ENCODE results near the gene DNAH8. TPM values are rescaled to one million over a fixed set of nuclear protein-coding genes. Genes with fewer than 3 reads are reported as not detected.
"Not testable (repeated sequence)": the region's sequence is repeated elsewhere in the genome, so short reads cannot be mapped to it uniquely, and the experiment has no call there.

DNAH8 gene
- total and polyA plus RNA-seq, 2 donors (not counting 3 experiments of a cell fraction or from before 2014, with no cell fraction given), result 0.29 to 0.61 TPM

- peaks cover 0 to 2% of the 10 kb centered on the region in 2 experiments for H3K36me3 ChIP-seq (ENCODE audit: control insufficient read depth in 2 of 2, extremely low read depth in 1 of 2, insufficient read depth in 2 of 2, low read length in 2 of 2)
- no peaks in the 10 kb centered on the region for H3K27me3 ChIP-seq (ENCODE audit: control insufficient read depth in 2 of 2, insufficient read depth in 2 of 2, low read length in 2 of 2)
- H3K4me3 ChIP-seq (replicated peaks in 1 of 3; ENCODE audit: insufficient read depth in 1 of 3, low read depth in 1 of 3, low read length in 3 of 3), result no peak overlapping the region
- no peak overlapping the region for H2AFZ ChIP-seq (ENCODE audit: low read depth, low read length)
- no peak overlapping the region for H3K9ac ChIP-seq (replicated peaks; ENCODE audit: extremely low read depth, insufficient read depth, low read length)
- TF ChIP-seq, protein P1, sequence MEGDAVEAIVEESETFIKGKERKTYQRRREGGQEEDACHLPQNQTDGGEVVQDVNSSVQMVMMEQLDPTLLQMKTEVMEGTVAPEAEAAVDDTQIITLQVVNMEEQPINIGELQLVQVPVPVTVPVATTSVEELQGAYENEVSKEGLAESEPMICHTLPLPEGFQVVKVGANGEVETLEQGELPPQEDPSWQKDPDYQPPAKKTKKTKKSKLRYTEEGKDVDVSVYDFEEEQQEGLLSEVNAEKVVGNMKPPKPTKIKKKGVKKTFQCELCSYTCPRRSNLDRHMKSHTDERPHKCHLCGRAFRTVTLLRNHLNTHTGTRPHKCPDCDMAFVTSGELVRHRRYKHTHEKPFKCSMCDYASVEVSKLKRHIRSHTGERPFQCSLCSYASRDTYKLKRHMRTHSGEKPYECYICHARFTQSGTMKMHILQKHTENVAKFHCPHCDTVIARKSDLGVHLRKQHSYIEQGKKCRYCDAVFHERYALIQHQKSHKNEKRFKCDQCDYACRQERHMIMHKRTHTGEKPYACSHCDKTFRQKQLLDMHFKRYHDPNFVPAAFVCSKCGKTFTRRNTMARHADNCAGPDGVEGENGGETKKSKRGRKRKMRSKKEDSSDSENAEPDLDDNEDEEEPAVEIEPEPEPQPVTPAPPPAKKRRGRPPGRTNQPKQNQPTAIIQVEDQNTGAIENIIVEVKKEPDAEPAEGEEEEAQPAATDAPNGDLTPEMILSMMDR (IDR thresholded peaks at IDR 0.05; ENCODE audit: extremely low read depth in 1 of 2, insufficient read depth in 1 of 2, low read depth in 1 of 2, low read length in 2 of 2), result no peak
- TF ChIP-seq MYC (IDR thresholded peaks at IDR 0.05; ENCODE audit: low read depth, low read length) (no peak), EZH2 (IDR thresholded peaks at IDR 0.05; ENCODE audit: borderline replicate concordance, low read depth, low read length, severe bottlenecking) (no peak), GATA2 (IDR thresholded peaks at IDR 0.05; ENCODE audit: insufficient read depth, insufficient read length, low read depth, low read length) (no peak), JUN (IDR thresholded peaks at IDR 0.05; ENCODE audit: borderline replicate concordance, insufficient read depth, insufficient read length, low read depth) (no peak), POLR2A (IDR thresholded peaks at IDR 0.05; ENCODE audit: low read depth, low read length) (no peak), POLR2AphosphoS5 (IDR thresholded peaks at IDR 0.05; ENCODE audit: insufficient read depth, low read depth, low read length) (no peak), FOS (IDR thresholded peaks at IDR 0.05; ENCODE audit: borderline replicate concordance, insufficient read depth, low read length) (no peak)
- TF ChIP-seq, protein P2, sequence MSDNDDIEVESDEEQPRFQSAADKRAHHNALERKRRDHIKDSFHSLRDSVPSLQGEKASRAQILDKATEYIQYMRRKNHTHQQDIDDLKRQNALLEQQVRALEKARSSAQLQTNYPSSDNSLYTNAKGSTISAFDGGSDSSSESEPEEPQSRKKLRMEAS (IDR thresholded peaks at IDR 0.05; ENCODE audit: insufficient read depth, insufficient read length), result no peak
- BruUV-seq (replicated peaks), result no TSS peak
- peaks cover 2% of the 10 kb centered on the region for H3K4me1 ChIP-seq (ENCODE audit: control insufficient read depth, extremely low read depth, insufficient read depth, low read length)
- ChIA-PET POLR2A (no interaction called here), CTCF (no interaction called here)
- no peak overlapping the region for H3K27ac ChIP-seq (ENCODE audit: insufficient read depth, low read depth, low read length)
- no peak overlapping the region for H3K4me2 ChIP-seq (ENCODE audit: insufficient read depth, low read length)
- no peak for DNase-seq (ENCODE audit: low read depth, low spot score)
- dilution Hi-C loops (cut with MboI; ENCODE audit: extremely low pct_ligation_motif_present, low sequenced_read_pairs) (no loop called here), intact Hi-C loops (cut with micrococcal nuclease) (no loop called here)
- no peaks in the 10 kb centered on the region for H3K9me1 ChIP-seq (replicated peaks; ENCODE audit: control insufficient read depth, extremely low read depth, insufficient read depth, low read length)
- H3K79me2 ChIP-seq (ENCODE audit: control insufficient read depth, insufficient read depth, low read length), result peaks cover 77% of the 10 kb centered on the region
- no peak for FAIRE-seq
- peaks cover 3% of the 10 kb centered on the region for H4K20me1 ChIP-seq (replicated peaks; ENCODE audit: control insufficient read depth, extremely low read depth, insufficient read depth, low read length)
- no peaks in the 10 kb centered on the region for H3K9me3 ChIP-seq (replicated peaks; ENCODE audit: control insufficient read depth, insufficient read depth, low read length)
Observed at GRCh38 chr6:38697846-38698245, 17.3 kb upstream of the DNAH8 start.

GRCh38 chr6:38699702-38700101, 15.4 kb upstream of the DNAH8 start:
- H3K4me3 ChIP-seq (replicated peaks in 1 of 3; ENCODE audit: insufficient read depth in 1 of 3, low read depth in 1 of 3, low read length in 3 of 3), result not testable (repeated sequence)

More at GRCh38 chr6:38699702-38700101, 15.4 kb upstream of the DNAH8 start:
- H3K9me3 ChIP-seq (replicated peaks; ENCODE audit: control insufficient read depth, insufficient read depth, low read length); H4K20me1 ChIP-seq (replicated peaks; ENCODE audit: control insufficient read depth, extremely low read depth, insufficient read depth, low read length); H3K9me1 ChIP-seq (replicated peaks; ENCODE audit: control insufficient read depth, extremely low read depth, insufficient read depth, low read length); DNase-seq (ENCODE audit: low read depth, low spot score); H3K9ac ChIP-seq (replicated peaks; ENCODE audit: extremely low read depth, insufficient read depth, low read length); H2AFZ ChIP-seq (ENCODE audit: low read depth, low read length); POLR2A ChIA-PET; dilution Hi-C loops (cut with MboI; ENCODE audit: extremely low pct_ligation_motif_present, low sequenced_read_pairs); H3K27ac ChIP-seq (ENCODE audit: insufficient read depth, low read depth, low read length); H3K27me3 ChIP-seq (ENCODE audit: control insufficient read depth in 2 of 2, insufficient read depth in 2 of 2, low read length in 2 of 2); H3K4me1 ChIP-seq (ENCODE audit: control insufficient read depth, extremely low read depth, insufficient read depth, low read length); FAIRE-seq; H3K4me2 ChIP-seq (ENCODE audit: insufficient read depth, low read length); H3K36me3 ChIP-seq (ENCODE audit: control insufficient read depth in 2 of 2, extremely low read depth in 1 of 2, insufficient read depth in 2 of 2, low read length in 2 of 2); BruUV-seq (replicated peaks); CTCF ChIA-PET: not testable (repeated sequence)
- intact Hi-C loops (cut with micrococcal nuclease), result loop anchor here (10.0 kb wide), 1 partner anchor 175 kb away; no protein-coding TSS in a partner anchor
- H3K79me2 ChIP-seq (ENCODE audit: control insufficient read depth, insufficient read depth, low read length), result peaks cover 63% of the 10 kb centered on the region
